OCI-LY7 (cell line): Measurements from ENCODE around the gene CHD9NB.

Experiments used
- CTCF ChIP-seq: fragments of 200-600 bp; sonication (generic); conservative IDR thresholded peaks from 2 replicates; pipeline ENCODE4 v1.5.1; 2014; ENCODE audit warnings: mild to moderate bottlenecking, antibody characterized with exemption, low read length, moderate library complexity, mixed read lengths
- EZH2phosphoT487 ChIP-seq: fragments of 200-600 bp; sonication (generic); IDR thresholded peaks from 2 replicates; pipeline ENCODE4 v1.6.1; 2018; ENCODE audit warnings: low read depth, borderline replicate concordance, mild to moderate bottlenecking, mixed run types, antibody characterized with exemption, low read length, moderate library complexity, mixed read lengths

- TF ChIP-seq CTCF (no peak), EZH2phosphoT487 (no peak)
These were observed 7.0 kb upstream of the CHD9NB start for GRCh38 chr16:53059672-53060071.
